Vagina (tissue), 2 donors: Measurements from ENCODE around the gene FAM98C.
"Not testable (repeated sequence)": the region's sequence is repeated elsewhere in the genome, so short reads cannot be mapped to it uniquely, and the experiment has no call there.

Source experiments
- POLR2A ChIP-seq, 2 donors: fragments of 450-650 bp; IDR thresholded peaks; one replicate each; pipeline ENCODE4 v1.6.1; 2017; ENCODE audit warnings: antibody characterized with exemption in 2 of 2, mild to moderate bottlenecking in 2 of 2, moderate library complexity in 2 of 2
- TF ChIP-seq, protein P1 (sequence below), 3 experiments: fragments of 450-650 bp in 2 of 3; fragments of 200-600 bp in 1 of 3; sonication (generic) in 1 of 3; IDR thresholded peaks; one replicate each; pipeline ENCODE4 v1.5.1; 2017 to 2019; ENCODE audit warnings: antibody characterized with exemption in 3 of 3, mild to moderate bottlenecking in 2 of 3, moderate library complexity in 2 of 3

DNA sequence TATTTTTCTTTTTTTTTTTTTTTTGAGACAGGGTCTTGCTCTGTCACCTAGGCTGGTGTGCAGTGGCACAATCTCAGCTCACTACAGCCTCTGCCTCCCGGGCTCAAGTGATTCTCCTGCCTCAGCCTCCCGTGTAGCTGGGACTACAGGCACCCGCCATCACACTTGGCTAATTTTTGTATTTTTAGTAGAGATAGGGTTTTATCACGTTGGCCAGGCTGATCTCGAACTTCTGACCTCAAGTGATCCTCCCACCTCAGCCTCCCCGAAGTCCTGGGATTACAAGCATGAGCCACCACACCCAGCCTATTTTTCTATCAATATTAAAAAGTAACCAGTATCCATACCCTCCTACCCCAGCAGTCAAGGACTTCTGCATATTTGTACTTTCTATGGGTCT lies 7.5 kb downstream of the FAM98C start:
- not testable (repeated sequence) for TF ChIP-seq POLR2A (IDR thresholded peaks at IDR 0.05)
- TF ChIP-seq, protein P1, sequence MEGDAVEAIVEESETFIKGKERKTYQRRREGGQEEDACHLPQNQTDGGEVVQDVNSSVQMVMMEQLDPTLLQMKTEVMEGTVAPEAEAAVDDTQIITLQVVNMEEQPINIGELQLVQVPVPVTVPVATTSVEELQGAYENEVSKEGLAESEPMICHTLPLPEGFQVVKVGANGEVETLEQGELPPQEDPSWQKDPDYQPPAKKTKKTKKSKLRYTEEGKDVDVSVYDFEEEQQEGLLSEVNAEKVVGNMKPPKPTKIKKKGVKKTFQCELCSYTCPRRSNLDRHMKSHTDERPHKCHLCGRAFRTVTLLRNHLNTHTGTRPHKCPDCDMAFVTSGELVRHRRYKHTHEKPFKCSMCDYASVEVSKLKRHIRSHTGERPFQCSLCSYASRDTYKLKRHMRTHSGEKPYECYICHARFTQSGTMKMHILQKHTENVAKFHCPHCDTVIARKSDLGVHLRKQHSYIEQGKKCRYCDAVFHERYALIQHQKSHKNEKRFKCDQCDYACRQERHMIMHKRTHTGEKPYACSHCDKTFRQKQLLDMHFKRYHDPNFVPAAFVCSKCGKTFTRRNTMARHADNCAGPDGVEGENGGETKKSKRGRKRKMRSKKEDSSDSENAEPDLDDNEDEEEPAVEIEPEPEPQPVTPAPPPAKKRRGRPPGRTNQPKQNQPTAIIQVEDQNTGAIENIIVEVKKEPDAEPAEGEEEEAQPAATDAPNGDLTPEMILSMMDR (IDR thresholded peaks at IDR 0.05), result not testable (repeated sequence)
